ENCODE data around the gene SLC15A2. TPM values are rescaled to one million over a fixed set of nuclear protein-coding genes. Genes with fewer than 3 reads are reported as not detected.

Gene SLC15A2
- total and polyA plus RNA-seq, 4 donors, result 8.5 to 48.2 (median 29.1) TPM

GRCh38 chr3:121963608-121964007 is 69.4 kb downstream of the SLC15A2 start:
- Histone ChIP-seq H3K27me3 (ENCODE audit: control insufficient read depth in 3 of 3, insufficient read depth in 3 of 3, low read length in 2 of 3) (no peaks in the 10 kb centered on the region), H3K4me3 (no peak overlapping the region), H3K27ac (ENCODE audit: low read depth in 1 of 2, low read length in 1 of 2) (no peak overlapping the region), H3K36me3 (ENCODE audit: control insufficient read depth in 4 of 4, insufficient read depth in 4 of 4, low read length in 4 of 4) (no peaks in the 10 kb centered on the region), H3K9me3 (ENCODE audit: control insufficient read depth in 4 of 4, insufficient read depth in 3 of 4, low read length in 3 of 4) (peaks cover 0 to 7% (median 0%) of the 10 kb centered on the region in 4 donors), H3K4me1 (ENCODE audit: control insufficient read depth in 5 of 5, insufficient read depth in 5 of 5, low read length in 5 of 5) (no peaks in the 10 kb centered on the region), H3K9ac (ENCODE audit: insufficient read depth in 1 of 2, low read length in 2 of 2) (no peak overlapping the region)
- DNase-seq, result no peak
- TF ChIP-seq, protein P1, sequence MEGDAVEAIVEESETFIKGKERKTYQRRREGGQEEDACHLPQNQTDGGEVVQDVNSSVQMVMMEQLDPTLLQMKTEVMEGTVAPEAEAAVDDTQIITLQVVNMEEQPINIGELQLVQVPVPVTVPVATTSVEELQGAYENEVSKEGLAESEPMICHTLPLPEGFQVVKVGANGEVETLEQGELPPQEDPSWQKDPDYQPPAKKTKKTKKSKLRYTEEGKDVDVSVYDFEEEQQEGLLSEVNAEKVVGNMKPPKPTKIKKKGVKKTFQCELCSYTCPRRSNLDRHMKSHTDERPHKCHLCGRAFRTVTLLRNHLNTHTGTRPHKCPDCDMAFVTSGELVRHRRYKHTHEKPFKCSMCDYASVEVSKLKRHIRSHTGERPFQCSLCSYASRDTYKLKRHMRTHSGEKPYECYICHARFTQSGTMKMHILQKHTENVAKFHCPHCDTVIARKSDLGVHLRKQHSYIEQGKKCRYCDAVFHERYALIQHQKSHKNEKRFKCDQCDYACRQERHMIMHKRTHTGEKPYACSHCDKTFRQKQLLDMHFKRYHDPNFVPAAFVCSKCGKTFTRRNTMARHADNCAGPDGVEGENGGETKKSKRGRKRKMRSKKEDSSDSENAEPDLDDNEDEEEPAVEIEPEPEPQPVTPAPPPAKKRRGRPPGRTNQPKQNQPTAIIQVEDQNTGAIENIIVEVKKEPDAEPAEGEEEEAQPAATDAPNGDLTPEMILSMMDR (IDR thresholded peaks at IDR 0.05; ENCODE audit: control extremely low read depth, extremely low read depth), result no peak
- ATAC-seq (ENCODE audit: insufficient read depth, low FRiP score), result no peak
- WGBS, 2 donors, result 83 to 85% methylated on average over 1 of the region's 1 CpG

GRCh38 chr3:121969631-121970030 is 75.4 kb downstream of the SLC15A2 start:
- H3K36me3 ChIP-seq (ENCODE audit: control insufficient read depth in 4 of 4, insufficient read depth in 4 of 4, low read length in 4 of 4), result no peaks in the 10 kb centered on the region
- no peak overlapping the region for H3K27ac ChIP-seq (ENCODE audit: low read depth in 1 of 2, low read length in 1 of 2)
- no peak overlapping the region for H3K4me3 ChIP-seq
- H3K9me3 ChIP-seq (ENCODE audit: control insufficient read depth in 4 of 4, insufficient read depth in 3 of 4, low read length in 3 of 4), result no peaks in the 10 kb centered on the region
- TF ChIP-seq, protein P1 (IDR thresholded peaks at IDR 0.05; ENCODE audit: control extremely low read depth, extremely low read depth), result no peak
- H3K27me3 ChIP-seq (ENCODE audit: control insufficient read depth in 3 of 3, insufficient read depth in 3 of 3, low read length in 2 of 3), result no peaks in the 10 kb centered on the region
- DNase-seq (no peak), ATAC-seq (ENCODE audit: insufficient read depth, low FRiP score) (no peak)
- no peaks in the 10 kb centered on the region for H3K4me1 ChIP-seq (ENCODE audit: control insufficient read depth in 5 of 5, insufficient read depth in 5 of 5, low read length in 5 of 5)
- WGBS, 2 donors, result 83 to 91% methylated on average over 2 of the region's 2 CpGs
- no peak overlapping the region for H3K9ac ChIP-seq (ENCODE audit: insufficient read depth in 1 of 2, low read length in 2 of 2)

- DNase-seq (no peak), ATAC-seq (ENCODE audit: insufficient read depth, low FRiP score) (no peak)
- Histone ChIP-seq H3K27me3 (ENCODE audit: control insufficient read depth in 3 of 3, insufficient read depth in 3 of 3, low read length in 2 of 3) (no peaks in the 10 kb centered on the region), H3K36me3 (ENCODE audit: control insufficient read depth in 4 of 4, insufficient read depth in 4 of 4, low read length in 4 of 4) (no peaks in the 10 kb centered on the region), H3K9me3 (ENCODE audit: control insufficient read depth in 4 of 4, insufficient read depth in 3 of 4, low read length in 3 of 4) (no peaks in the 10 kb centered on the region), H3K4me1 (ENCODE audit: control insufficient read depth in 5 of 5, insufficient read depth in 5 of 5, low read length in 5 of 5) (no peaks in the 10 kb centered on the region), H3K9ac (ENCODE audit: insufficient read depth in 1 of 2, low read length in 2 of 2) (no peak overlapping the region), H3K27ac (ENCODE audit: low read depth in 1 of 2, low read length in 1 of 2) (no peak overlapping the region), H3K4me3 (no peak overlapping the region)
- 57 to 74% methylated on average over 1 of the region's 1 CpG for WGBS, 2 donors
- TF ChIP-seq, protein P1 (IDR thresholded peaks at IDR 0.05; ENCODE audit: control extremely low read depth, extremely low read depth), result no peak
These were observed 75.8 kb downstream of the SLC15A2 start for GRCh38 chr3:121970047-121970446.

DNA sequence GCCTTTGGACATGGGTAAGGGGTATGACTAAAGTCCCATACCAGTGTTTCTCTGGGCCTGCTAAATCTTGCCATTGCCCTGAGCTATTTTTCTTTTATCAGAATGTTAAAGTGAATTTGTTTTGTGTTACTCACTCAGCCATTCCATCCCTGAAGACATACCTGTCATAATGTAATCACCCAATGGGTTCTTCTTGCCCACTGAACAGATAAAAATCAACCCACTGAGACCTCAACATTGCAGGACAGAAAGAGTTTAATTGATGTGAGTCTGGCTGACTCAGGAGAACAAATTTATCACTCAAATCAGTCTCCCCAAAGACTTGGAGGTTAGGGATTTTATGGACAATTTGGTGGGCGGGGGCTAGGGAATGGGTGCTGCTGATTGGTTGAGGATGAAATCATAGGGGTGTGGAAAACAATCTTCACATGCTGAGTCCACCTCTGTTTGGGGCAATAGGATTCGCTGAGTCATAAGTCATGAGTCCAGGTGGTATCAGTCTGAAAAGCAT is 80.5 kb downstream of the SLC15A2 start:
- H3K9ac ChIP-seq (ENCODE audit: insufficient read depth in 1 of 2, low read length in 2 of 2), result no peak overlapping the region

More for the DNA sequence above, 80.5 kb downstream of the SLC15A2 start:
- no peak overlapping the region for H3K27ac ChIP-seq (ENCODE audit: low read depth in 1 of 2, low read length in 1 of 2)
- no peak overlapping the region for H3K4me3 ChIP-seq
- no peaks in the 10 kb centered on the region for H3K36me3 ChIP-seq (ENCODE audit: control insufficient read depth in 4 of 4, insufficient read depth in 4 of 4, low read length in 4 of 4)
- ATAC-seq (ENCODE audit: insufficient read depth, low FRiP score) (no peak), DNase-seq (no peak)
- TF ChIP-seq, protein P1 (IDR thresholded peaks at IDR 0.05; ENCODE audit: control extremely low read depth, extremely low read depth), result no peak
- H3K4me1 ChIP-seq (ENCODE audit: control insufficient read depth in 5 of 5, insufficient read depth in 5 of 5, low read length in 5 of 5), result no peaks in the 10 kb centered on the region
- no peaks in the 10 kb centered on the region for H3K27me3 ChIP-seq (ENCODE audit: control insufficient read depth in 3 of 3, insufficient read depth in 3 of 3, low read length in 2 of 3)
- H3K9me3 ChIP-seq (ENCODE audit: control insufficient read depth in 4 of 4, insufficient read depth in 3 of 4, low read length in 3 of 4), result peaks cover 0 to 3% (median 0%) of the 10 kb centered on the region in 4 donors
- WGBS, 2 donors, result 97% methylated on average over 2 of the region's 2 CpGs

All from lung (tissue), 12 donors.